ENCODE data around the gene MS4A3. TPM values are rescaled to one million over a fixed set of nuclear protein-coding genes. Genes with fewer than 3 reads are reported as not detected.
"Not testable (repeated sequence)": the region's sequence is repeated elsewhere in the genome, so short reads cannot be mapped to it uniquely, and the experiment has no call there.

The MS4A3 gene
- polyA plus RNA-seq, 1 donor, result 0.24 TPM

DNA sequence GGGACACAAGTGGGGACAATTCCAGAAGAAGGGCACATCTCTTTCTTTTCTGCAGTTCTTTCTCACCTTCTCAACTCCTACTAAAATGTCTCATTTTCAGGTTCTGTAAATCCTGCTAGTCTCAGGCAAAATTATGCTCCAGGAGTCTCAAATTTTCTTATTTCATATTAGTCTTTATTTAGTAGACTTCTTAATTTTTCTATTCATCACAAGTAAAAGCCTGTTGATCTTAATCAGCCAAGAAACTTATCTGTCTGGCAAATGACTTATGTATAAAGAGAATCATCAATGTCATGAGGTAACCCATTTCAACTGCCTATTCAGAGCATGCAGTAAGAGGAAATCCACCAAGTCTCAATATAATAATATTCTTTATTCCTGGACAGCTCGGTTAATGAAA is 31.9 kb downstream of the MS4A3 start, which contains the start of gene MS4A2:
TSS of gene MS4A2 (plus strand) at position 301 of the 400 bp plus-strand sequence. CDS start 102 bp downstream, outside the sequence.
- no peaks in the 10 kb centered on the region for H3K27me3 ChIP-seq (ENCODE audit: control insufficient read depth, insufficient read depth, low read length)
- no peaks in the 10 kb centered on the region for H3K9me3 ChIP-seq (ENCODE audit: control insufficient read depth, low read depth, low read length)
- DNase-seq, result no peak
- no peaks in the 10 kb centered on the region for H3K4me1 ChIP-seq (ENCODE audit: control insufficient read depth, insufficient read depth, low read length)
- H3K27ac ChIP-seq (ENCODE audit: low read length), result no peak within 1 kb of the TSS
- H3K36me3 ChIP-seq (ENCODE audit: control insufficient read depth, insufficient read depth, low read length), result no peaks in the 10 kb centered on the region
- 100% methylated on average over 1 of the region's 1 CpG for WGBS (ENCODE audit: insufficient coverage, low lambda C conversion rate)
- H3K4me3 ChIP-seq (ENCODE audit: low read length), result no peak within 1 kb of the TSS

GRCh38 chr11:60095477-60096120 is 39.1 kb downstream of the MS4A3 start:
- Histone ChIP-seq H3K27me3 (ENCODE audit: control insufficient read depth, insufficient read depth, low read length) (no peaks in the 10 kb centered on the region), H3K4me1 (ENCODE audit: control insufficient read depth, insufficient read depth, low read length) (peaks cover 3% of the 10 kb centered on the region), H3K4me3 (ENCODE audit: low read length) (no peak overlapping the region), H3K9me3 (ENCODE audit: control insufficient read depth, low read depth, low read length) (peaks cover 2% of the 10 kb centered on the region), H3K27ac (ENCODE audit: low read length) (no peak overlapping the region), H3K36me3 (ENCODE audit: control insufficient read depth, insufficient read depth, low read length) (no peaks in the 10 kb centered on the region)
- 80% methylated on average over 1 of the region's 4 CpGs for WGBS (ENCODE audit: insufficient coverage, low lambda C conversion rate)
- no peak for DNase-seq

DNA sequence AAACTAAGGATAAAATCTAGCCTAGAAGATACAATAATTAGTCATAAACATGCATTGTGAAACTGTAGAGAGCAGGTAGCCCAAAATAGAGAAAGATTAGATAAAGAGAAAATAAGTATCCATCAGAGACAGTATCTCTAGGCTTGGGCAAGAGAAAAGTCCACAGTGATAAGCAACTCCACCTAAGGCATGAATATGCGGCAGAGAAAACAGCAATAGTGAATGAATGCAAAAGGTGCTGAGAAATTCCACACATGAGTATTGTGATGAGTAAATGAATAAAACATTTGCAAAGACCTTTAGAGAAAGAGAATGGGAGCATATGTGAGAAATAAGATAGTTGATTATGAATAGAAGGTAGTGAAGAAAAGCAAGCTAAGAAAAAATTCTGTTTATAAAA is 40.7 kb downstream of the MS4A3 start:
- peaks cover 2% of the 10 kb centered on the region for H3K9me3 ChIP-seq (ENCODE audit: control insufficient read depth, low read depth, low read length)
- DNase-seq, result no peak
- H3K4me3 ChIP-seq (ENCODE audit: low read length), result no peak overlapping the region
- WGBS (ENCODE audit: insufficient coverage, low lambda C conversion rate), result 25% methylated on average over 1 of the region's 1 CpG
- H3K27ac ChIP-seq (ENCODE audit: low read length), result no peak overlapping the region
- H3K4me1 ChIP-seq (ENCODE audit: control insufficient read depth, insufficient read depth, low read length), result peaks cover 3% of the 10 kb centered on the region
- no peaks in the 10 kb centered on the region for H3K36me3 ChIP-seq (ENCODE audit: control insufficient read depth, insufficient read depth, low read length)
- no peaks in the 10 kb centered on the region for H3K27me3 ChIP-seq (ENCODE audit: control insufficient read depth, insufficient read depth, low read length)

- no peak overlapping the region for H3K27ac ChIP-seq (ENCODE audit: low read length)
- H3K9me3 ChIP-seq (ENCODE audit: control insufficient read depth, low read depth, low read length), result peaks cover 2% of the 10 kb centered on the region
- no peaks in the 10 kb centered on the region for H3K36me3 ChIP-seq (ENCODE audit: control insufficient read depth, insufficient read depth, low read length)
- H3K27me3 ChIP-seq (ENCODE audit: control insufficient read depth, insufficient read depth, low read length), result no peaks in the 10 kb centered on the region
- H3K4me1 ChIP-seq (ENCODE audit: control insufficient read depth, insufficient read depth, low read length), result peaks cover 3% of the 10 kb centered on the region
- DNase-seq, result peak in 1 of 2 donors; percentile 32
- no peak overlapping the region for H3K4me3 ChIP-seq (ENCODE audit: low read length)
Observed at GRCh38 chr11:60098508-60098907, 42.0 kb downstream of the MS4A3 start.

DNA sequence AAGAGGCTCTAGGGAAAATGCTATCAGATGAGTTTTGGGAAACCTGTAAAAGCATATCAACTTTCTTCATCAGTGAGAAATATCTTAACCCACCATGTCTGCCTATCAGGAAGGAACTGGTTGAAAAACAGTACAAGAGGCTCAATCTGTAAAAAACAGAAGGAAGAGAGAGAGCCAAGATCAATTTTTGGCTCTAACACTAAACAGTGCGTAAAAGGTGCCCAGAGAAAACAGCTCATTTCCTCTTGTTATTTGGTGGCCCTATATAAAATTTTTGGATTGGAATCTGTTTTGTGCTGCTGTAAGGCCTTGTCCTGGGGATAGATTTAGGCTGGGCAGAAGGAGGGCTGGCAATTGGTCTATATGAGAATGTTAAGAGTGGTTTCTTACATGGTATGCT is 44.1 kb downstream of the MS4A3 start:
- no peak overlapping the region for H3K4me3 ChIP-seq (ENCODE audit: low read length)
- no peak for DNase-seq
- peaks cover 2% of the 10 kb centered on the region for H3K9me3 ChIP-seq (ENCODE audit: control insufficient read depth, low read depth, low read length)
- no peaks in the 10 kb centered on the region for H3K36me3 ChIP-seq (ENCODE audit: control insufficient read depth, insufficient read depth, low read length)
- H3K27ac ChIP-seq (ENCODE audit: low read length), result no peak overlapping the region
- H3K27me3 ChIP-seq (ENCODE audit: control insufficient read depth, insufficient read depth, low read length), result no peaks in the 10 kb centered on the region
- H3K4me1 ChIP-seq (ENCODE audit: control insufficient read depth, insufficient read depth, low read length), result peaks cover 3% of the 10 kb centered on the region
- no CpG with 5 or more reads among the region's 1 CpG for WGBS (ENCODE audit: insufficient coverage, low lambda C conversion rate)

GRCh38 chr11:60101368-60101767 is 44.9 kb downstream of the MS4A3 start:
- H3K27ac ChIP-seq (ENCODE audit: low read length); H3K4me3 ChIP-seq (ENCODE audit: low read length): not testable (repeated sequence)
- 60% methylated on average over 1 of the region's 11 CpGs for WGBS (ENCODE audit: insufficient coverage, low lambda C conversion rate)

GRCh38 chr11:60104471-60105115 is 48.1 kb downstream of the MS4A3 start:
- no CpG with 5 or more reads among the region's 8 CpGs for WGBS (ENCODE audit: insufficient coverage, low lambda C conversion rate)
- not testable (repeated sequence) for H3K9me3 ChIP-seq (ENCODE audit: control insufficient read depth, low read depth, low read length); H3K36me3 ChIP-seq (ENCODE audit: control insufficient read depth, insufficient read depth, low read length); DNase-seq; H3K4me3 ChIP-seq (ENCODE audit: low read length); H3K4me1 ChIP-seq (ENCODE audit: control insufficient read depth, insufficient read depth, low read length); H3K27me3 ChIP-seq (ENCODE audit: control insufficient read depth, insufficient read depth, low read length); H3K27ac ChIP-seq (ENCODE audit: low read length)

More at GRCh38 chr11:60101368-60101767, 44.9 kb downstream of the MS4A3 start:
- not testable (repeated sequence) for H3K36me3 ChIP-seq (ENCODE audit: control insufficient read depth, insufficient read depth, low read length); DNase-seq; H3K27me3 ChIP-seq (ENCODE audit: control insufficient read depth, insufficient read depth, low read length); H3K4me1 ChIP-seq (ENCODE audit: control insufficient read depth, insufficient read depth, low read length); H3K9me3 ChIP-seq (ENCODE audit: control insufficient read depth, low read depth, low read length)

DNA sequence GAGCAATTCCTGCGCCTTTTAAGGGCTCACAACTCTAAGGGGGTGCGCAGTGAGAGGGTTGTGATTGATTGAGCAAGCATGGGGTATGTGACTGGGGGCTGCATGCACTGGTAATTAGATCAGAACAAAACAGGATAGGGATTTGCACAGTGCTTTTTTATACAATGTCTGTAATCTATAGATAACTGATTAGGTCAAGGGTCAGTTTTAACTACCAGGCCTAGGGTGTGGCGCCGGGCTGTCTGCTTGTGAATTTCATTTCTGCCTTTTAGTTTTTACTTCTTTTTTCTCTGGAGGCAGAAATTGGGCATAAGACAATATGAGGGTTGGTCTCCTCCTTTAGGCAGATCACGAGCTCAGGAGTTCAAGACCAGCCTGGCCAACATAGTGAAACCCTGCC is 52.2 kb downstream of the MS4A3 start:
- not testable (repeated sequence) for H3K27me3 ChIP-seq (ENCODE audit: control insufficient read depth, insufficient read depth, low read length); H3K27ac ChIP-seq (ENCODE audit: low read length); H3K9me3 ChIP-seq (ENCODE audit: control insufficient read depth, low read depth, low read length); H3K4me1 ChIP-seq (ENCODE audit: control insufficient read depth, insufficient read depth, low read length); H3K4me3 ChIP-seq (ENCODE audit: low read length); H3K36me3 ChIP-seq (ENCODE audit: control insufficient read depth, insufficient read depth, low read length)
- WGBS (ENCODE audit: insufficient coverage, low lambda C conversion rate), result no CpG with 5 or more reads among the region's 5 CpGs
- peak in 1 of 2 donors; percentile 60 for DNase-seq

GRCh38 chr11:60111793-60112192 is 55.3 kb downstream of the MS4A3 start:
- Histone ChIP-seq H3K27ac (ENCODE audit: low read length) (no peak overlapping the region), H3K9me3 (ENCODE audit: control insufficient read depth, low read depth, low read length) (peaks cover 5% of the 10 kb centered on the region), H3K27me3 (ENCODE audit: control insufficient read depth, insufficient read depth, low read length) (no peaks in the 10 kb centered on the region), H3K36me3 (ENCODE audit: control insufficient read depth, insufficient read depth, low read length) (no peaks in the 10 kb centered on the region), H3K4me1 (ENCODE audit: control insufficient read depth, insufficient read depth, low read length) (peaks cover 12% of the 10 kb centered on the region), H3K4me3 (ENCODE audit: low read length) (no peak overlapping the region)
- DNase-seq, result no peak
- WGBS (ENCODE audit: insufficient coverage, low lambda C conversion rate), result 55% methylated on average over 2 of the region's 2 CpGs

GRCh38 chr11:60116996-60117790 is 60.7 kb downstream of the MS4A3 start:
- peaks cover 8% of the 10 kb centered on the region for H3K4me1 ChIP-seq (ENCODE audit: control insufficient read depth, insufficient read depth, low read length)
- no peaks in the 10 kb centered on the region for H3K36me3 ChIP-seq (ENCODE audit: control insufficient read depth, insufficient read depth, low read length)
- H3K4me3 ChIP-seq (ENCODE audit: low read length), result no peak overlapping the region
- no peak overlapping the region for H3K27ac ChIP-seq (ENCODE audit: low read length)
- H3K9me3 ChIP-seq (ENCODE audit: control insufficient read depth, low read depth, low read length), result no peaks in the 10 kb centered on the region
- H3K27me3 ChIP-seq (ENCODE audit: control insufficient read depth, insufficient read depth, low read length), result no peaks in the 10 kb centered on the region
- DNase-seq, result no peak

All from large intestine (tissue), 3 donors.